ENCODE measurements around the gene NRG2. TPM values are rescaled to one million over a fixed set of nuclear protein-coding genes. Genes with fewer than 3 reads are reported as not detected.

NRG2 gene
- total and polyA plus RNA-seq, 12 donors, result 0.64 to 6.6 (median 2.9) TPM

- H3K9me3 ChIP-seq, result peaks cover 0 to 10% (median 0%) of the 10 kb centered on the region in 11 donors
- H3K27me3 ChIP-seq, result peaks cover 0 to 20% (median 0%) of the 10 kb centered on the region in 7 donors
- TF ChIP-seq CTCF (IDR thresholded peaks at IDR 0.05), result no peak
- no peaks in the 10 kb centered on the region for H3K36me3 ChIP-seq
- 75 to 81% methylated on average over 3 of the region's 3 CpGs for WGBS, 2 donors
- no peak for ATAC-seq
- intact Hi-C loops (cut with DNase I), result no loop called here
- no peak overlapping the region for H3K4me3 ChIP-seq
- no peak overlapping the region for H3K27ac ChIP-seq
- peaks cover 0 to 32% (median 21%) of the 10 kb centered on the region in 9 donors for H3K4me1 ChIP-seq
- DNase-seq, result no peak
Observed at GRCh38 chr5:140033037-140033760, 9.9 kb downstream of the NRG2 start.

GRCh38 chr5:140032296-140032695 lies 10.8 kb downstream of the NRG2 start:
- Histone ChIP-seq H3K9me3 (peaks cover 0 to 10% (median 0%) of the 10 kb centered on the region in 11 donors), H3K4me1 (peaks cover 0 to 24% (median 17%) of the 10 kb centered on the region in 9 donors), H3K4me3 (no peak overlapping the region), H3K36me3 (no peaks in the 10 kb centered on the region), H3K27me3 (peaks cover 0 to 11% (median 0%) of the 10 kb centered on the region in 7 donors), H3K27ac (no peak overlapping the region)
- intact Hi-C loops (cut with DNase I), result no loop called here
- no peak for TF ChIP-seq CTCF (IDR thresholded peaks at IDR 0.05)
- WGBS, 2 donors, result 96% methylated on average over 2 of the region's 2 CpGs
- no peak for ATAC-seq
- DNase-seq, result no peak

GRCh38 chr5:140027807-140028206 lies 15.3 kb downstream of the NRG2 start:
- no peak for ATAC-seq
- Histone ChIP-seq H3K4me3 (no peak overlapping the region), H3K4me1 (peaks cover 0 to 8% (median 0%) of the 10 kb centered on the region in 9 donors), H3K9me3 (no peaks in the 10 kb centered on the region), H3K27me3 (peaks cover 0 to 7% (median 0%) of the 10 kb centered on the region in 7 donors), H3K27ac (no peak overlapping the region), H3K36me3 (no peaks in the 10 kb centered on the region)
- 94 to 95% methylated on average over 2 of the region's 2 CpGs for WGBS, 2 donors
- intact Hi-C loops (cut with DNase I), result no loop called here
- TF ChIP-seq CTCF (IDR thresholded peaks at IDR 0.05), result no peak
- no peak for DNase-seq

GRCh38 chr5:140025736-140026135 lies 17.4 kb downstream of the NRG2 start:
- Histone ChIP-seq H3K36me3 (no peaks in the 10 kb centered on the region), H3K4me3 (no peak overlapping the region), H3K9me3 (no peaks in the 10 kb centered on the region), H3K27me3 (no peaks in the 10 kb centered on the region), H3K4me1 (peaks cover 0 to 21% (median 8%) of the 10 kb centered on the region in 9 donors), H3K27ac (no peak overlapping the region)
- no peak for DNase-seq
- intact Hi-C loops (cut with DNase I), result no loop called here
- no peak for ATAC-seq
- WGBS, 2 donors, result 64 to 85% methylated on average over 3 of the region's 3 CpGs
- TF ChIP-seq CTCF (IDR thresholded peaks at IDR 0.05), result no peak

Data from heart right ventricle (tissue), 16 donors.